Activated CD8-positive, alpha-beta memory T cell treated with anti-CD3 and anti-CD28 coated beads, Interleukin-2, amount 50 U/mL, for 24 hours (primary cell): Measurements from ENCODE around the gene BTF3.
"Not testable (repeated sequence)": the region's sequence is repeated elsewhere in the genome, so short reads cannot be mapped to it uniquely, and the experiment has no call there.

Experiments
- DNase-seq: peaks from one replicate; pipeline ENCODE4 v3.0.0-alpha.2; 2020; ENCODE audit errors: extremely low read depth

BTF3 gene

GRCh38 chr5:73498057-73498992 is at the start of gene BTF3:
TSS of gene BTF3 (plus strand) at chr5:73498442. CDS start at chr5:73498668, 226 bp downstream.
- peak; percentile 87 for DNase-seq

- no peak for DNase-seq
These were observed 49.6 kb upstream of the BTF3 start, which contains the start of gene FOXD1 for GRCh38 chr5:73448463-73449136. TSS of gene FOXD1 (minus strand) at chr5:73448777. CDS start at chr5:73448362, 415 bp downstream.

GRCh38 chr5:73450137-73450536 is 48.1 kb upstream of the BTF3 start:
- DNase-seq: no peak

GRCh38 chr5:73450672-73451223 is 47.5 kb upstream of the BTF3 start:
- no peak for DNase-seq

- no peak for DNase-seq
These were observed 46.8 kb upstream of the BTF3 start for GRCh38 chr5:73451224-73452130.

- DNase-seq: no peak
These were observed 46.0 kb upstream of the BTF3 start for GRCh38 chr5:73452215-73452614.

- DNase-seq: no peak
These were observed 43.7 kb upstream of the BTF3 start for GRCh38 chr5:73454379-73455036.

GRCh38 chr5:73456462-73456861 is 41.8 kb upstream of the BTF3 start:
- DNase-seq: not testable (repeated sequence)

GRCh38 chr5:73459366-73459765 is 38.9 kb upstream of the BTF3 start:
- DNase-seq: no peak

GRCh38 chr5:73460133-73460532 is 38.1 kb upstream of the BTF3 start:
- no peak for DNase-seq

GRCh38 chr5:73464016-73464745 is 34.1 kb upstream of the BTF3 start:
- no peak for DNase-seq

GRCh38 chr5:73468638-73469037 is 29.6 kb upstream of the BTF3 start:
- not testable (repeated sequence) for DNase-seq

- DNase-seq: no peak
These were observed 28.4 kb upstream of the BTF3 start for GRCh38 chr5:73469878-73470277.

GRCh38 chr5:73471654-73472053 is 26.6 kb upstream of the BTF3 start:
- DNase-seq: no peak

GRCh38 chr5:73472116-73472515 is 26.1 kb upstream of the BTF3 start:
- no peak for DNase-seq

GRCh38 chr5:73480500-73480899 is 17.7 kb upstream of the BTF3 start:
- DNase-seq: no peak

- DNase-seq: no peak
These were observed 15.7 kb upstream of the BTF3 start for GRCh38 chr5:73482383-73483136.

GRCh38 chr5:73483676-73484075 is 14.6 kb upstream of the BTF3 start:
- DNase-seq: no peak

- no peak for DNase-seq
These were observed 13.7 kb upstream of the BTF3 start for GRCh38 chr5:73484511-73484910.

- DNase-seq: no peak
These were observed 12.5 kb upstream of the BTF3 start for GRCh38 chr5:73485715-73486114.
